GM19395 (cell line): ENCODE measurements around the gene NLK.
"Not testable (repeated sequence)": the region's sequence is repeated elsewhere in the genome, so short reads cannot be mapped to it uniquely, and the experiment has no call there.

Experiments used
- ATAC-seq: cut with Tn5 transposase; IDR thresholded peaks from one replicate; pipeline ENCODE4 v1.9.1; 2021; ENCODE audit warnings: mild to moderate bottlenecking, moderate library complexity; ENCODE audit not compliant: unreplicated experiment

Gene NLK

DNA sequence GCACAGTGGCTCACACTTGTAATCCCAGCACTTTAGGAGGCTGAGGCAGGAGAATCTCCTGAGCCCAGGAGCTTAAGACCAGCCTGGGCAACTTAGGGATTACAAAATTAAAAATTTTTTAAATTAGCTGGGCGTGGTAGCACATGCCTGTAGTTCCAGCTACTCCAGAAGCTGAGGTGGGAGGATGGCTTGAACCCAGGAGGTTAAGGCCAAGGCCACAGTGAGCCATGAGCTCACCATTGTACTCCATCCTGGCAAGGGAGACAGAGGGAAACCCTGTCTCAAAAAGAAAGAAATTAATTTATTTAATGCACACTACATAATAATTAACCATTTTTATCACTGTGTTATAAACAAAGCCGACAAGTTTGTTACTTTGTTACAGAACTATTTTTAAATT, 145.5 kb downstream of the NLK start:
- ATAC-seq: no peak

DNA sequence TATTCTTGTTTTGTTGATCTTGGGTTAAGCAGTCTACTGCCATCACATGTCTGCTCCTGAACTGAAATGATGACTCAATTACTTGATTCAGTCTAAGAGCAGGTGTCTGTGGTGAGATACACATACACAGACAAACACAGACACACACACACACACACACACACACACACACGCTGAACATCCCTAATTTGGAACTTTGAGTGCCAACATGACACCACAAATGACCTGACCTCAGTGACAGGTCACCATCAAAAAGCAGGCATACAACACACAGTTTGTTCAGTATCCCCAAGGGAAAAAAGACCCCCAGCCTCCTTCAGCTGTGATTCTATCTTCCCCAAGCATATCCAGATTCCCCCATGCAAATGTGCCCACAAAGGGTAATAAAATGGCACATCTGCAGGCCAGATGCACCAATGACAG, 146.4 kb downstream of the NLK start:
- ATAC-seq: no peak

DNA sequence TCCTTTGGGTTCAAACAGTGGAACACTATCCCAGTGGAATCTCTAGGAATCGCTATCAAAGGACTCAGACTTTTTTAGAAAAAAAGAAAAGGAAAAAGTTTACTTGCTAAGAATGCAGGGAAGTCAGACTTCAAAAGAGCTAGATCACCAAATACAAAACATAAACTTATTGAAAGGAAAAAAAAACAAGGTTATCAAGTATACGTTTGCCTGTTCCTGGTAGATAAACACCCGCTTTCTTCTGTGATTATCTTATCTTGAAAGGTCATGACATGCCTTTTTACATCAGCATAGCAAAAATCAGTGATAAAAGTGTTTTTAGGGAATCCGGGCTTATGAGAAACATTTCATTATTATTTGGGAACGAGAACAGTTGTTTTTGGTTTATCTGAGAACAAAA, 147.2 kb downstream of the NLK start:
- ATAC-seq: no peak

DNA sequence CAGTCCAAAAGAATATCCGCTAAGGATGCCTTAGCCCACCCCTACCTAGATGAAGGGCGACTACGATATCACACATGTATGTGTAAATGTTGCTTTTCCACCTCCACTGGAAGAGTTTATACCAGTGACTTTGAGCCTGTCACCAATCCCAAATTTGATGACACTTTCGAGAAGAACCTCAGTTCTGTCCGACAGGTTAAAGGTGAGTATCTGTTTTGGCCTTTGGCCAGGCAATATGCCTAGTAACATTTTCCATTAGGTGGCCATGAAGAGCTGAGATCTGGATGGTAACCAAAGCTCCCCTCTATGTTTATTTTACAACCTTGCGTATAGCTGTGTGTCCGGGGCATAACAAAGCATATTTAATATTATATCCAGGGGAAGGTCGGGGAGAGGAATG, 148.5 kb downstream of the NLK start:
- no peak for ATAC-seq

DNA sequence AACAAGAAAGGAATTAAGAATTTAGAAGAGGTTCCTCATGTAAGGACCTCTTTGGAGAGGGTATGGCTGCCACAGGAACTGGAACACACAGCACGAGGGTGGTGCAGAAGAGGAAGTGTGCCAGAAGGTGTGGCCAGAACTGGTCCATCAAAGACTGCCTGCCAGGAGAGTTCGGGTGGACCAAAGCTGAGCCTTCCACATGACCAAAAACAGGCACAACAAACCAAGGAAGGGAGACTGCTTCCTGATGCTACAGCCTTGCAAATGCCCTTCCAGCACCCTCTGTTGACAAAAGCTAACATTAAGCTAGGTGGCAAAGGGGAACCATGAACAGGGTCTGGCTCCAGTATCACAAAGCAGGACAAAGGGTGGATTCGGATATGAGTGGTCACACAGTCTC, 150.8 kb downstream of the NLK start:
- no peak for ATAC-seq

DNA sequence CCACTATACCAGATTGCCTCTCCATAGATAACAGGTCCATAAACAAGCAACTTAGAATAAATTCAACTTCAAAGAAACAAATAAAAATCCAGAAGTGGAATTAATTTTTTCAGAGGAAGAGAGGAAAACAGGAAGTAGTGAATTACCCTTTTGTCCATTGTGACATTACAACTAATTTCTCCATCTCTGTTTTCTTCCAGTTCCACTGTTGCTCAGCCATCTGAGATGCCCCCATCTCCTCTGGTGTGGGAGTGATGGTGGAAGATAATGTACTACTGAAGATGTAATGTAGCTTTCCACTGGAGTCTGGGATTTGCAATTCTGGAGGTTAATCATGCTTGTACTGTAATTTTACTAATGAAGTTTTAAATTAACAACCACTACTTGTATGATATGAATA, 151.9 kb downstream of the NLK start:
- ATAC-seq: no peak

DNA sequence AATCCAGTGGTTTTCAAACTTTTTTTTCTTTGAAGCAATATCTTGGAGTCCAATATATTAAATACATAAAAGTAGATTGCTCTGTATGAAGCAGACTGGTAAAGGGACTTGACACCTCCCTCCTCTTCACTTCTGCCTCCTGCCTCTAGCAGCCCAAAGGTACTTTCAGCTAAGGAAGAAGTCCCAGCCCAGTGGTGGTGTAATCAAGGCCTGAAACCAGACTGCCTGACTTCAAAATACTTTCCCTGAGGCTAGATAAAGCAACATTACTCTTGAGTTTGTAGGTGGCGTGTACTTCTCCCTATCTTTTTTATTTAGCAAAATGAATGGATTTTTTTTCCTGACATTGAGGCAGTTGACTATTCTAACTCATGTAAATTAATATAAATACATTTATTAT, 154.2 kb downstream of the NLK start:
- no peak for ATAC-seq

DNA sequence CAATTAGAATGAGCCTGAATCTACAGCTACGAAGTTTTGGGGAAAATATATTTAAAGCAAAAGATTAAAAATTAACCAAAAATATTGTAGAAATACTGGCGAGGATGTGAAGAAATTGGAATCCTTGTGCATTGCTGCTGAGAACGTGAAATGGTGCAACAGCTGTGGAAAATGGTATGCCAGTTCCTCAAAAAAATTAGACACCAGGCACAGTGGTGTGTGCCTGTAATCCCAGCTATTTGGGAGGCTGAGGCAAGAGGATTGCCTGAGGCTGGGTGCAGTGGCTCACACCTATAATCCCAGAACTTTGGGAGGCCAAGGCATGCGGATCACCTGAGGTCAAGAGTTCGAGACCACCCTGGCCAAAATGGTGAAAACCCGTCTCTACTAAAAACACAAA, 156.6 kb downstream of the NLK start:
- no peak for ATAC-seq

DNA sequence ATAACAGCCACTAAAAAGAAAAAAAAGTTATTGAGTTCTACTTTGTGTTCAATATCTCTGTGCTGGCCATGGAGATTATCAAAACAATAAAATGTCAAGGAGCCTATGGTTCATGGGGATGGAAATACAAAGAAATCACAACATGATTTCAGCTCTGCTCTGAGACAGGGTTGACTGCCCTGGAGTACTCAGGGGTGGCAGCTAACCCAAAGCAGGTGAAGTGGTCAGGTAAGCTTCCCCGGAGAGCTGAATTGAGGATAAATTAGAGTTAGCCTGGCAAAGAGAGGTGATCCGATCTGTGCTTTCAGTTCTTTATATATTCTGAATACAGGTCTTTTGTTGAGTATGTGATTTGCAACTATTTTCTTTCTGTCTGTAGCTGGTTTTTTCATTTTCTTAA, 157.3 kb downstream of the NLK start:
- ATAC-seq: no peak

DNA sequence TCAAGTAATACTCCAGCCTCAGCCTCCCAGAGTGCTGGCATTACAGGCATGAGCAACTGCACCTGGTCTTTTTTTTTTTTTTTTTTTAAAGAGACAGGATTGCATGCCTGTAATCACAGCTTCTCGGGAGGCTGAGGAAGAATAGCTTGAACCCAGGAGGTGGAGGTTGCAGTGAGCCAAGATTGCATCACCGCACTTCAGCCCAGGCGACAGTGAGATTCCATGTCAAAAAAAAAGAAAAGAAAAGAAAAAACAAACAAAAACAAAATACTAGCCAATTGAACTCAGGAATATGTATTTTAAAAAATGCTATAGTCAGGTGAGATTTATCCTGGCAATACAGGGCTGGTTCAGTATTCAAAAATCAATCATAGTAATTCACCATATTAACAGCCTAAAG, 158.8 kb downstream of the NLK start:
- no peak for ATAC-seq

DNA sequence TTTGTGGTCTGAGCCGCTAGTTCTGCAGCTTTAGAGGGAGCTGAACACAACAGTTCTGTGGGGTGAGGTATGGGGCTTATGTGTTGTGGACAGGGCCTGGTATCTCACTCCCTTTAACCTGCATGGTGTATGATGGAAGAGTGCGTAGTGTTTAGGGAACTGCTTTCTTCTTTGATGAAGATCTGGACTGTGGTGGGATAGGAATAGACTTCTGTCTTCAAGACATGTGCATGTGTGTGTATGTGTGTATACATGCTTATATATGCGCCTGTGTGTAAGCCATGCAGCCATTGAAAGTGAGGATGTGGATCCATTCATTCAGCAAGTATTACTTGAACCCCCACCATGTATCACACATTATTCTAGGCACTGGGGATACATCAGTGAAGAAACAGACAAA, 161.8 kb downstream of the NLK start:
- ATAC-seq: no peak

DNA sequence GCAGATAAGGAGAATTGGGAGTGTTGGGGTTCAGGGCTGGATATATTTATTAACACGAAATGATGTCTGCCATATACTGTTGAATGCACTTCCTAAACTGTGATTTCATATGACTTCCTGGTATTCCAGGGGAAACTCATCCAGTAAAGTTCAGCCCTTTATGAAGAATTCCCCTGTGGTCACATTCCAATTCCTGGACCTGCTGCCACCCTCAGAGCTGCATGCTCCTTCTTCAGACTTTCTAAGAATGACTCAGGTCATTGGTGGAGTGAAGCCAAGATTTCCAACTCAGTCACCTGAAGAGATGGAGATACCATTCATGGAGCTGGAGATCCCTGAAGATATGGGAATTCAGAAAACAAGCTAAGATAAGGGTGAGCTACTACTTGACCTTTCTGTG, 162.3 kb downstream of the NLK start:
- no peak for ATAC-seq

DNA sequence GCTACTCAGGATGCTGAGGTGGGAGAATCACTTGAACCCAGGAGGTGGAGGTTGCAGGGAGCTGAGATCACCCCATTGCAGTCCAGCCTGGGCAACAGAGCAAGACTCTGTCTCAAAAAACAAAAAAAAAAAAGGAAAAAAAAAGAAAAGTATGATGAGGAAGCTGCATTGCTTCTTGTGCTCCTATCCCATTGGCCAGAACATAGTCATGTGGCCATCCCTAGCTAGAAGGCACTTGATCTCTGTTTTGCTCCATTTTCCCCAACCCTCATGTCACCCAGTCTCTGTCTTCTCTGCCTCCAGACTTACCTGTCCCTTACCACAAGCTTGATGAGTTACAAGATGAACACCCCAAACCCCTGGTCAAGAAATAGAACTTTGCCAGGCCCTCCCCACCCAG, 163.8 kb downstream of the NLK start:
- ATAC-seq: no peak

DNA sequence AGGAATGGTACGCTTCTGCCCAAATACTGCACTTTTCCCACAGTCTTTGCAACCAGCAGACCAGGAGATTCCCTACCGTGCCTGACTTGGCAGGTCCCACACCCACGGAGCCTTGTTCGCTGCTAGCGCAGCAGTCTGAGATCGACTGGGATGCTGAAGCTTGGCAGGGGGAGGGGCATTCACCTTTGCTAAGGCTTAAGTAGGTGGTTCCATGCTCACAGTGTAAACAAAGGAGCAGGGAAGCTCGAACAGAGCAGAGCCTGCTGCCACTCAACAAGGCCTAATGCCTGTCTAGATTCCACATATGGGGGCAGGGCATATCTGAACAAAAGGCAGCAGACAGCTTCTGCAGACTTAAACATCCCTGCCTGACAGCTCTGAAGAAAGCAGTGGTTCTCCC, 169.3 kb downstream of the NLK start:
- ATAC-seq: no peak

DNA sequence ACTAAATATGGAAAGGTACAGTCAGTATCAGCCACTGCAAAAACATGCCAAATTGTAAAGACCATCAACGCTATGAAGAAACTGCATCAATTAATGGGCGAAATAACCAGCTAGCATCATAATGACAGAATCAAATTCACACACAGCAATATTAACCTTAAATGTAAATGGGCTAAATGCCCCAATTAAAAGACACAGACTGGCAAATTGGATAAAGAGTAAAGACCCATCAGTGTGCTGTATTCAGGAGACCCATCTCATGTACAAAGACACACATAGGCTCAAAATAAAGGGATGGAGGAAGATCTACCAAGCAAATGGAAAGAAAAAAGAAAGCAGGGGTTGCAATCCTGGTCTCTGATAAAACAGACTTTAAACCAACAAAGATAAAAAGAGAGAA, 171.1 kb downstream of the NLK start:
- ATAC-seq: not testable (repeated sequence)

DNA sequence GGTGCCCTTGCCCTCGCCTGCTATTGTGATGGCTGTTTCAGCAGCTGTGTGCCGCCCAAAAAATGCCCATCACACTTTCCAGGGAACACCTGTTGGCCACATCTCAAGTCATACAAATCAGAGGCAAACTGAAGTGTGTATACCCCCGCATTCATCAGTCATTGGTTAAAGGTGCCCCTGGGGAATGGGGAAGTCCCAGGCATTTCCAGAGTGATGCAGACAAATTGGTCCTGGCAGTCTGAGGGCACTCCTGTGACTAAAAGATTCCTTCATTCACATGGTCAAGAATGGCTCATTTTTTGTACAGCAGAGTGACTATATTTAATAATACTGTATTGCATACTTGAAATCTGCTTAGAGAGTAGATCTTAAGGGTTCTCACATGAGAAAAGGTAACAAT, 173.6 kb downstream of the NLK start:
- ATAC-seq: no peak

DNA sequence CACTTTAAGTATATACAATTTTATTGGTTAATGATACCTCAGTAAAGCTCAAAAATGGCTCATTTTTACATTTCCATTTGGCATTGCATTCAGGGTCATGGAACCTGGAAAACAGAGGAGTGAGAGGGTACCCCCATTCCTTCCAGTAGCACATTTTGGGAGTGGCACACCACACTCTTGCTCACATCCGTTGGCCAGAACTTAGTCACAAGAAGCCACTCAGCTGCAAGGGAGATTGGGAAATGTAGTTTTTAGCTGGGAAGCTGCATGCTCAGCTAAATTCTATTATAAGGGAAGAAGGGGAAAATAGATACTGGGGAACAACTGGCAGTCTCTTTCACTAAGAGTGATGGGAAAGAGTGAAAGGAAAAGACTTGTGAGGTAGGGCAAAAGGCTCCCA, 174.1 kb downstream of the NLK start:
- no peak for ATAC-seq

DNA sequence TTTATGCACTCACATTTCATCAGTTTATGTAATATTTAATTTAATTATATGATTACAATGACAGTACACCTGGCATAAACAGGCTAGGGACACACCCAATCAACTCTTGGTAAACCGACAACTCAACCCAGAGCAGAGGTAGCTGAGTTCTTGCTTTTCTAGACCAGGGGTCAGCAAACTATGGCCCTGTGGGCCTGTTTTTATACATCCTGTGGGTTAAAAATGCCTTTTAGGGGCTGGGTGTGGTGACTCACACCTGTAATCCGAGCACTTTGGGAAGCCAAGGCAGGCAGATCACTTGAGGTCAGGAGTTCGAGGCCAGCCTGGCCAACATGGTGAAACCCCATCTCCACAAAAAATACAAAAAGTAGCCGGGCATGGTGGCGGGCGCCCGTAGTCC, 177.3 kb downstream of the NLK start:
- no peak for ATAC-seq

DNA sequence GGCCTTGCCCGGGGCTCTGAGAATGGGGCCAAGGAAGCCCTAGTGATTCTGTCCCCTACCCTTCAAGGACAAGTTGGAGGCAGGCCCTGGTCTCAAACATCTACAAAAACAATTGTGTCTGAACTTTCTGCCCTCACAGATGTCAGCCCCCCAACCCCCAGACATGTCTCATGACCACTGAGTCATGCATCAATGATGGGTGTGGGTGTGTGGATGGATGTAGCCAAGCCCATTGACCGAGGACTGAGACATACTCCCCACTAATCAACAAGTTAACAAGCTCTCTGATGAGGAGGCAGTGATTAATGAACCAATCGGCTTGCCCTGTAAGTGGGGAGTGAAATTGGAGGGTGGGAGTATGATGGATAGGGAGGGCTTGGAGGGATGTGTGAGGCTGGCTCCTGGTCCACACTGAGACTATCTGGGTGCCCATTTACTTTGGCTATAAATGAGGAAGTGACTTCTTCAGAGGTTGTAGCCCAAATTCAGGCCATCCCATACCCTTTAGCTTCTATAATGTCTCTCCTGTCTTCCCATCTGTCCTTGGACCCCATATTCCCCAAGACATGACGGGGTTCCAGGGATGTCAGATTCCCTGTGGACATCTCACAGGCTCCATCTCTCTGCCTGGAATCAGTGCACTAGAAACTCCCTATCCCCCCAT, 179.4 kb downstream of the NLK start:
- no peak for ATAC-seq

DNA sequence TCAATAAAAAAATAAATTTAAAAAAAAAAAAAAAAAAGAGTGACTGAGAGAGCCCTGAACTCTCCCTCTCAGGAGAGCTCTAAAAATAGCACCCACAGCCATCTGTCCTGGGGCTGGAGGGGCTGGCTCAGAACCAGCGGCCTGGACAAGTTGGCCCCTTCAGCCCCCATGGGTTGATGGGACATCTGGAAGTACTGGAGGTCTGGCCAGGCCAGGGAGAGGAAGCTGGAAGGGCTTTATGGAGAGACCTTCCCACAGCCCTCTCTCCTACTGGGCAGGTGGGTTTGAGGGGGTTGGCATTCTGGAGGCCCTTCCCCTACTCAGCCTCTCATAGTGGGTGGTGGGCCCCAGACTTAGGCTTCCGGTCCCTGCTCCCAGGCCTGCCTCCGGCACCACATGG, 182.8 kb downstream of the NLK start:
- ATAC-seq: no peak

DNA sequence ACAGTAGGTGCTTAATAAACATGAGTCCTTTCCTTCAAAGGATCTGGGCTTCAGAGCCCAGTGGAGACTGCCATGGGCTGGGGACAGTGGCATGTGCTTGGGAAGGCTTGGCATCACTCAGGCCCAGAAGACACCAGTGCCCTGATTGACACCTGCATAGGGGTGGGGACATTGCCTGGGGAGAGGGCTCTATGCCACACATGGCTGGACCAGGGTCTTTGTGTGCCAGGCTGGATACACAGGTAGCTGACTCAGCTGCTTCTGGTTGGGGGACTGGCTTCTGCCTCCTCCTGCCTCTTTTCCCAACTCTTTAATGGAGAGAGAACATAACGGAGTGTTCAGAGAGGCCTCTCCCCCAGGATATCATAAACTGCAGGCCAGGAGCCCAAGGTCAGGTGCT, 183.4 kb downstream of the NLK start:
- ATAC-seq: no peak

DNA sequence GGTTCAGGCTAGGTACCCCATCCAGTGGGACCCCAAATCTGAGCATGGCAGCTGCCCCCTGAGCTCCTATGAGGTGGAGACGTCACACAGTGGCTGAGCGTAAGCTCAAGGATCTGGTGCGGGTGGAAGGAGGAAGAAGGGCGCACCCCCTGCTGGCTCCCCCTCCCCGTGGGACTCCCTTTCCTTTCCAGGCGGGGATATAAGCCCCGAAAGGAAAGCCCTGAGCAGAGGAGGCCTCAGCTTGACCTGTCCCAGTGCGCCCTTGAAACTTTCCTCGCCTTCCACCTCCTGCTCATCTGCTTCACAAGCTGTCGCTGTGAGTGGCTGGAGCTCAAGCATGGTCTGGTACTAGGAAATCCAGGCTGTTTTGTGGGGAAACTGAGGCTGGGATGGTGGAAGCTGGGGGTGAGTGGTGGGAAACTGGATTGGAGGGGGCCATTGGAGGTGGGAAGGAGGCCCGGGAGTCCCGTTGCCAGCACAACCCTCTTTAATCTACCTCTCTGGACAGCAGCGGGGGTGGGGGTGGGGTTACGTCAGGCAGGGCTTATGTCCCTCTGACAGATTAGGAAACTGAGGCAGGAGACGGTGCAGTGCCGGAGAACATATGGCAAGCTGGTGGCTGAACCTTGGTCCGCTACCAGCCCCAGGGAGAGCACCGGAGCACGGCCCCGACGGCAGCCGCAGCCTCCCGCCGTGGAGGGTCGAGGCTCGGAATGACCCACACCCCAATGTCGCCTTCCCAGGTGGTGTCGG, 184.3 kb downstream of the NLK start:
- ATAC-seq: no peak
